ENCODE data around the gene RBP3.

RBP3 gene

GRCh38 chr10:47346581-47347302 is 1.4 kb upstream of the RBP3 start:
- Histone ChIP-seq H4K20me1 (ENCODE audit: insufficient read depth, low read length) (0 out of 2 replicates have a peak, but pooled peaks cover 4% of the 10 kb centered on the region), H2AFZ (ENCODE audit: low read depth, low read length) (no peak overlapping the region), H3K4me2 (ENCODE audit: insufficient read depth, low read length) (no peak overlapping the region), H3K9me3 (ENCODE audit: insufficient read depth, low read length, severe bottlenecking) (no peaks in the 10 kb centered on the region), H3K9ac (ENCODE audit: low read depth, low read length) (no peak overlapping the region), H3K4me3 (ENCODE audit: low read depth in 1 of 2, low read length in 2 of 2) (no peak overlapping the region), H3K36me3 (ENCODE audit: insufficient read depth, low read length) (no peaks in the 10 kb centered on the region), H3K79me2 (ENCODE audit: insufficient read depth, low read length) (no peaks in the 10 kb centered on the region), H3K27ac (ENCODE audit: low read length) (no peak overlapping the region), H3K4me1 (ENCODE audit: insufficient read depth, low read length) (no peaks in the 10 kb centered on the region), H3K27me3 (ENCODE audit: insufficient read depth, low read length, poor library complexity) (peaks cover 15% of the 10 kb centered on the region)
- DNase-seq, result no peak
- no peak for TF ChIP-seq EZH2 (IDR thresholded peaks at IDR 0.05; ENCODE audit: borderline replicate concordance, low read depth, low read length, severe bottlenecking)
- no peak for TF ChIP-seq CTCF (IDR thresholded peaks at IDR 0.05; ENCODE audit: borderline replicate concordance, extremely low read depth, low read length, poor library complexity, severe bottlenecking)
- no peak for ATAC-seq (ENCODE audit: insufficient read depth, low read depth)

GRCh38 chr10:47347303-47347675 is 874 bp upstream of the RBP3 start:
- Histone ChIP-seq H3K27ac (ENCODE audit: low read length) (no peak overlapping the region), H3K9ac (ENCODE audit: low read depth, low read length) (no peak overlapping the region), H3K27me3 (ENCODE audit: insufficient read depth, low read length, poor library complexity) (peaks cover 15% of the 10 kb centered on the region), H3K9me3 (ENCODE audit: insufficient read depth, low read length, severe bottlenecking) (no peaks in the 10 kb centered on the region), H2AFZ (ENCODE audit: low read depth, low read length) (no peak overlapping the region), H3K4me2 (ENCODE audit: insufficient read depth, low read length) (no peak overlapping the region), H3K4me1 (ENCODE audit: insufficient read depth, low read length) (no peaks in the 10 kb centered on the region), H3K4me3 (ENCODE audit: low read depth in 1 of 2, low read length in 2 of 2) (no peak overlapping the region), H4K20me1 (ENCODE audit: insufficient read depth, low read length) (0 out of 2 replicates have a peak, but pooled peaks cover 4% of the 10 kb centered on the region), H3K79me2 (ENCODE audit: insufficient read depth, low read length) (no peaks in the 10 kb centered on the region), H3K36me3 (ENCODE audit: insufficient read depth, low read length) (no peaks in the 10 kb centered on the region)
- ATAC-seq (ENCODE audit: insufficient read depth, low read depth) (no peak), DNase-seq (no peak)
- no peak for TF ChIP-seq EZH2 (IDR thresholded peaks at IDR 0.05; ENCODE audit: borderline replicate concordance, low read depth, low read length, severe bottlenecking)
- TF ChIP-seq CTCF (IDR thresholded peaks at IDR 0.05; ENCODE audit: borderline replicate concordance, extremely low read depth, low read length, poor library complexity, severe bottlenecking), result no peak

- Histone ChIP-seq H3K79me2 (ENCODE audit: insufficient read depth, low read length) (no peaks in the 10 kb centered on the region), H3K27ac (ENCODE audit: low read length) (no peak overlapping the region), H3K4me1 (ENCODE audit: insufficient read depth, low read length) (no peaks in the 10 kb centered on the region), H3K4me2 (ENCODE audit: insufficient read depth, low read length) (no peak overlapping the region), H4K20me1 (ENCODE audit: insufficient read depth, low read length) (0 out of 2 replicates have a peak, but pooled peaks cover 4% of the 10 kb centered on the region), H3K27me3 (ENCODE audit: insufficient read depth, low read length, poor library complexity) (peaks cover 18% of the 10 kb centered on the region), H3K4me3 (ENCODE audit: low read depth in 1 of 2, low read length in 2 of 2) (no peak overlapping the region), H2AFZ (ENCODE audit: low read depth, low read length) (no peak overlapping the region), H3K9ac (ENCODE audit: low read depth, low read length) (no peak overlapping the region), H3K9me3 (ENCODE audit: insufficient read depth, low read length, severe bottlenecking) (no peaks in the 10 kb centered on the region), H3K36me3 (ENCODE audit: insufficient read depth, low read length) (no peaks in the 10 kb centered on the region)
- DNase-seq (no peak), ATAC-seq (ENCODE audit: insufficient read depth, low read depth) (no peak)
- TF ChIP-seq CTCF (IDR thresholded peaks at IDR 0.05; ENCODE audit: borderline replicate concordance, extremely low read depth, low read length, poor library complexity, severe bottlenecking), result no peak
- TF ChIP-seq EZH2 (IDR thresholded peaks at IDR 0.05; ENCODE audit: borderline replicate concordance, low read depth, low read length, severe bottlenecking), result no peak
These were observed 703 bp downstream of the RBP3 start for GRCh38 chr10:47348661-47349470.

Data from DND-41 (cell line).